ENCODE measurements around the gene ADNP2.

DNA sequence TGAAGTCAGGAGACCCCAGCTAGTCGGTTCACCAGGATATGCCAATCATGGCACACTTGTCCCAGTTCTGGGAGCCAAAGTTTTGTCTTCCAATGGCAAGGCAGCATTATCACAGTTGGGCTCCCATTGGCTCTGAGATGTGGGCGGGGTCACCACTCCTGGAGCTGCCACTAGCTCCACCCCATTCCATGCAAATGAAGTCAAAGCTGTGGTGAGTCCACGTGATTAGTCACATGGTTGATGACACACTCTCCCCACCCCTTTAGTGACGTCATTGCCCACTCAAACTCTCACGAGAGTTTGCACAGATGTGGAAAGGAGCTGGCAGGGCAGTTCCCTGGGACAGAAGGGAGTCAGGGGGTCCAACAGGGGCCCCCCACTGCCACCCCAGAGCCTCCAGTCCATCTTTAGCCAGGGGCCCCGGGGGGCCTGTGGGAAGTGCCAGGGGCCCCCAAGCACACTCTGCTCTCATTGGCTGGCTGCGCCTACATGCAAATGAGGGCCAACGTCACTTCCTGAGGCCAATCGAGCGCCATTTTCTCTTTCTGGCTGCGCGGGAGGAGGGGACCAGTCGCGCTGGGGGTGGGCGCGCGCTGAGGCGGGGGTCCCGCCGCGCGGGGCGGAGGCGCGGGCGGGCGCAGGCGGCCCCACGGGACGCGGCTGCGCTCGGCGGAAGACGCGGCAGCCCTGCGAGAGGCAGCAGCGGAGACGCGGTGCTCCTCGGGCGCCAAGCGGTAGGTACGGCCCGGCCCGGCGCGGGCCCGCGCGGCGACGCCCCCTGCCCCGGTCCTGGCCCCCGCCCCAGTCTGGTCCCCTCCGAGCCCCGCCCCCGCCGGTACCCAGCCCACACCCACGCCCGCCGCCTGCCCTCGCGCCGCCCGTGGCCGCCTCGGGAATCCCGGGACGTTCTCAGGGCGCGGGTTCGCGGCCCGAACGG, at the start of gene ADNP2:
- TF ChIP-seq POLR2A (IDR thresholded peaks at IDR 0.05; ENCODE audit: low read depth, low read length) (peak; percentile 85), TAF1 (IDR thresholded peaks at IDR 0.05; ENCODE audit: borderline replicate concordance, low read depth, low read length) (0 out of 2 replicates have a peak, but pooled peaks have one; percentile 26), POLR2AphosphoS5 (IDR thresholded peaks at IDR 0.05; ENCODE audit: low read depth, low read length) (peak; percentile 87)
